HG02642 (cell line): ENCODE measurements around the gene MPRIP.
"Not testable (repeated sequence)": the region's sequence is repeated elsewhere in the genome, so short reads cannot be mapped to it uniquely, and the experiment has no call there.

Source experiments
- ATAC-seq: cut with Tn5 transposase; IDR thresholded peaks from one replicate; pipeline ENCODE4 v1.9.1; 2021; ENCODE audit warnings: mild to moderate bottlenecking; ENCODE audit not compliant: unreplicated experiment, poor library complexity

The MPRIP gene

GRCh38 chr17:17154556-17154955, 112.3 kb downstream of the MPRIP start:
- no peak for ATAC-seq

GRCh38 chr17:17154981-17155380, 112.7 kb downstream of the MPRIP start:
- no peak for ATAC-seq

- ATAC-seq = no peak
Observed at GRCh38 chr17:17155568-17155967, 113.3 kb downstream of the MPRIP start.

GRCh38 chr17:17156107-17156506, 113.8 kb downstream of the MPRIP start:
- ATAC-seq = no peak

GRCh38 chr17:17156511-17156910, 114.3 kb downstream of the MPRIP start:
- no peak for ATAC-seq

GRCh38 chr17:17157041-17157440, 114.8 kb downstream of the MPRIP start:
- ATAC-seq = no peak

- not testable (repeated sequence) for ATAC-seq
Observed at GRCh38 chr17:17158506-17158905, 116.2 kb downstream of the MPRIP start.

GRCh38 chr17:17159571-17159970, 117.3 kb downstream of the MPRIP start:
- ATAC-seq = no peak

- ATAC-seq = no peak
Observed at GRCh38 chr17:17161121-17161520, 118.9 kb downstream of the MPRIP start.

- no peak for ATAC-seq
Observed at GRCh38 chr17:17161759-17162158, 119.5 kb downstream of the MPRIP start.

GRCh38 chr17:17164156-17164555, 121.9 kb downstream of the MPRIP start:
- ATAC-seq = no peak

GRCh38 chr17:17164676-17165075, 122.4 kb downstream of the MPRIP start:
- ATAC-seq = no peak

GRCh38 chr17:17165666-17166308, 123.5 kb downstream of the MPRIP start:
- no peak for ATAC-seq

- ATAC-seq = no peak
Observed at GRCh38 chr17:17166446-17166845, 124.2 kb downstream of the MPRIP start.

GRCh38 chr17:17167356-17167755, 125.1 kb downstream of the MPRIP start:
- ATAC-seq = no peak

GRCh38 chr17:17167986-17168385, 125.7 kb downstream of the MPRIP start:
- no peak for ATAC-seq

GRCh38 chr17:17168401-17168800, 126.1 kb downstream of the MPRIP start:
- ATAC-seq = no peak

- no peak for ATAC-seq
Observed at GRCh38 chr17:17169396-17169795, 127.1 kb downstream of the MPRIP start.

GRCh38 chr17:17170346-17170985, 128.2 kb downstream of the MPRIP start:
- no peak for ATAC-seq

GRCh38 chr17:17171186-17171585, 128.9 kb downstream of the MPRIP start:
- ATAC-seq = no peak

- no peak for ATAC-seq
Observed at GRCh38 chr17:17172001-17172939, 130.0 kb downstream of the MPRIP start.
